Measurements from ENCODE around the gene OSBPL2. TPM values are rescaled to one million over a fixed set of nuclear protein-coding genes. Genes with fewer than 3 reads are reported as not detected.

OSBPL2 gene
- polyA plus RNA-seq, 10 donors = 23.0 to 35.6 (median 27.3) TPM

- DNase-seq = no peak
These were observed 84.2 kb downstream of the OSBPL2 start for GRCh38 chr20:62322492-62323041.

GRCh38 chr20:62323146-62323979 lies 85.0 kb downstream of the OSBPL2 start:
- no peak for DNase-seq

GRCh38 chr20:62323980-62324906 lies 85.9 kb downstream of the OSBPL2 start:
- DNase-seq = no peak

GRCh38 chr20:62325172-62325905 lies 87.0 kb downstream of the OSBPL2 start:
- DNase-seq = no peak

- no peak for DNase-seq
These were observed 88.2 kb downstream of the OSBPL2 start for GRCh38 chr20:62326559-62326958.

- DNase-seq = no peak
These were observed 88.8 kb downstream of the OSBPL2 start for GRCh38 chr20:62326959-62327725.

GRCh38 chr20:62327726-62328495 lies 89.6 kb downstream of the OSBPL2 start:
- no peak for DNase-seq

- no peak for DNase-seq
These were observed 90.5 kb downstream of the OSBPL2 start for GRCh38 chr20:62328684-62329388.

GRCh38 chr20:62329389-62330377 lies 91.4 kb downstream of the OSBPL2 start:
- no peak for DNase-seq

GRCh38 chr20:62330576-62331317 lies 92.4 kb downstream of the OSBPL2 start:
- no peak for DNase-seq

- no peak for DNase-seq
These were observed 93.0 kb downstream of the OSBPL2 start for GRCh38 chr20:62331347-62331746.

- DNase-seq = no peak
These were observed 94.1 kb downstream of the OSBPL2 start for GRCh38 chr20:62332421-62332820.

GRCh38 chr20:62332989-62333819 lies 94.9 kb downstream of the OSBPL2 start:
- no peak for DNase-seq

- no peak for DNase-seq
These were observed 95.7 kb downstream of the OSBPL2 start for GRCh38 chr20:62333820-62334595.

- no peak for DNase-seq
These were observed 96.6 kb downstream of the OSBPL2 start for GRCh38 chr20:62334881-62335280.

GRCh38 chr20:62335532-62335931 lies 97.2 kb downstream of the OSBPL2 start:
- no peak for DNase-seq
